Endothelial cell of umbilical vein (primary cell): ENCODE results near the gene USP30. TPM values are rescaled to one million over a fixed set of nuclear protein-coding genes. Genes with fewer than 3 reads are reported as not detected.

Experiments
- BruUV-seq: library from RNA; stranded (reverse); fragments of 400-500 nt; replicated peaks from 2 replicates; lab custom pipeline; 2021; lab: Mats Ljungman, UMichigan
- CTCF ChIA-PET: fragments of 300-600, 350-600 bp; sonication (Branson Sonifier 250); formaldehyde crosslinking; loops from one replicate; lab custom pipeline; 2021; ENCODE audit warnings: antibody characterized with exemption, inconsistent platforms; lab: Charles Lee
- POLR2A ChIA-PET: fragments of 300-600, 350-600 bp; sonication (Branson Sonifier 250); formaldehyde crosslinking; loops from one replicate; lab custom pipeline; 2021; ENCODE audit warnings: antibody characterized with exemption, inconsistent platforms; lab: Charles Lee
- DNase-seq: peaks from one replicate; pipeline ENCODE4 v3.0.0-alpha.2; 2011; ENCODE audit warnings: low read depth, low spot score
- FAIRE-seq: peaks from 2 replicates; lab custom pipeline; 2011; peaks lifted over from hg19 to GRCh38; lab: Jason Lieb, UNC
- H2AFZ ChIP-seq: 2 replicates; pipeline ENCODE4 v1.6.0; 2012; ENCODE audit warnings: low read depth, low read length, control low read depth, inconsistent platforms
- H3K27ac ChIP-seq: 2 replicates; pipeline ENCODE4 v1.5.1; 2011; ENCODE audit warnings: low read depth, mild to moderate bottlenecking, control low read depth, low read length, moderate library complexity; ENCODE audit not compliant: insufficient read depth
- H3K27me3 ChIP-seq, 2 experiments: 2 replicates each; pipeline versions ENCODE4 v1.6.0 to v1.6.1; 2011; ENCODE audit warnings: low read length in 2 of 2, mixed read lengths in 1 of 2; ENCODE audit not compliant: control insufficient read depth in 2 of 2, insufficient read depth in 2 of 2
- H3K36me3 ChIP-seq, 2 experiments: 2 replicates in 1 of 2; 3 replicates in 1 of 2; pipeline ENCODE4 v1.5.1; 2011; ENCODE audit warnings: low read length in 2 of 2, mild to moderate bottlenecking in 1 of 2, moderate library complexity in 1 of 2; ENCODE audit not compliant: control insufficient read depth in 2 of 2, insufficient read depth in 2 of 2; ENCODE audit errors: extremely low read depth in 1 of 2
- H3K4me1 ChIP-seq: 3 replicates; pipeline ENCODE4 v1.5.1; 2011; ENCODE audit warnings: mild to moderate bottlenecking, low read length; ENCODE audit not compliant: control insufficient read depth, insufficient read depth; ENCODE audit errors: extremely low read depth
- H3K4me2 ChIP-seq: 2 replicates; pipeline ENCODE4 v1.6.1; 2011; ENCODE audit warnings: low read length, control low read depth, mixed read lengths; ENCODE audit not compliant: insufficient read depth
- H3K4me3 ChIP-seq, 3 experiments: fragments of 200-600 bp in 1 of 3; sonication (generic), shearing (Covaris generic) in 1 of 3; replicated peaks in 1 of 3; 2 replicates each; pipeline ENCODE4 v1.5.1; 2011 to 2016; ENCODE audit warnings: control low read depth in 3 of 3, low read length in 3 of 3, mild to moderate bottlenecking in 2 of 3, inconsistent platforms in 1 of 3, low read depth in 1 of 3, moderate library complexity in 1 of 3; ENCODE audit not compliant: insufficient read depth in 1 of 3
- H3K79me2 ChIP-seq: 2 replicates; pipeline ENCODE4 v1.6.0; 2012; ENCODE audit warnings: low read length, inconsistent platforms; ENCODE audit not compliant: control insufficient read depth, insufficient read depth
- H3K9ac ChIP-seq: replicated peaks from 2 replicates; pipeline ENCODE3; 2011; ENCODE audit warnings: low read length, control low read depth; ENCODE audit not compliant: insufficient read depth; ENCODE audit errors: extremely low read depth
- H3K9me1 ChIP-seq: replicated peaks from 3 replicates; pipeline ENCODE4 v1.6.0; 2011; ENCODE audit warnings: mild to moderate bottlenecking, low read length; ENCODE audit not compliant: control insufficient read depth, insufficient read depth; ENCODE audit errors: extremely low read depth
- H3K9me3 ChIP-seq: replicated peaks from 2 replicates; pipeline ENCODE4 v1.5.1; 2012; ENCODE audit warnings: low read length, inconsistent platforms; ENCODE audit not compliant: control insufficient read depth, insufficient read depth
- H4K20me1 ChIP-seq: replicated peaks from 2 replicates; pipeline ENCODE3; 2011; ENCODE audit warnings: mild to moderate bottlenecking, low read length; ENCODE audit not compliant: control insufficient read depth, insufficient read depth; ENCODE audit errors: extremely low read depth
- EZH2 ChIP-seq: IDR thresholded peaks from 2 replicates; pipeline ENCODE4 v1.6.1; 2012; ENCODE audit warnings: borderline replicate concordance, low read depth, mild to moderate bottlenecking, moderate library complexity, low read length, inconsistent platforms; ENCODE audit not compliant: severe bottlenecking
- FOS ChIP-seq: IDR thresholded peaks from 2 replicates; pipeline ENCODE4 v1.6.1; 2011; ENCODE audit warnings: mild to moderate bottlenecking, low read length, moderate library complexity, borderline replicate concordance; ENCODE audit not compliant: insufficient read depth
- GATA2 ChIP-seq: IDR thresholded peaks from 2 replicates; pipeline ENCODE4 v1.7.0; 2011; ENCODE audit warnings: low read depth, mild to moderate bottlenecking, moderate library complexity, mixed read lengths, low read length; ENCODE audit not compliant: insufficient read length, insufficient read depth
- JUN ChIP-seq: IDR thresholded peaks from 2 replicates; pipeline ENCODE4 v1.6.1; 2011; ENCODE audit warnings: borderline replicate concordance, low read depth; ENCODE audit not compliant: insufficient read length, insufficient read depth
- MYC ChIP-seq: IDR thresholded peaks from one replicate; pipeline ENCODE4 v1.6.1; 2011; ENCODE audit warnings: mild to moderate bottlenecking, low read depth, low read length
- POLR2A ChIP-seq: IDR thresholded peaks from 2 replicates; pipeline ENCODE4 v1.6.1; 2012; ENCODE audit warnings: low read depth, mild to moderate bottlenecking, control low read depth, low read length
- POLR2AphosphoS5 ChIP-seq: IDR thresholded peaks from 2 replicates; pipeline ENCODE4 v1.6.1; 2012; ENCODE audit warnings: low read depth, mild to moderate bottlenecking, control low read depth, low read length, moderate library complexity; ENCODE audit not compliant: insufficient read depth
- dilution Hi-C: fragments of 300-500 bp; cut with MboI; formaldehyde crosslinking; loops from one replicate; pipeline ENCODE4 v1.15.0; 2019; ENCODE audit warnings: low sequenced_read_pairs; ENCODE audit not compliant: extremely low pct_ligation_motif_present
- intact Hi-C: fragments of 100-400 bp; cut with micrococcal nuclease; formaldehyde crosslinking; loops from one replicate; pipeline ENCODE4 v1.10.0; 2022
- polyA plus RNA-seq, 4 experiments: library from polyadenylated mRNA; depleted of rRNA in 3 of 4; stranded (reverse) in 3 of 4; unstranded in 1 of 4; fragments of >200 nt; gene quantifications; 2 replicates each; pipeline versions ENCODE4 v1.2.1 to v1.2.3, GENCODE V29; 2011 to 2012; ENCODE audit warnings: missing spikeins in 1 of 4
- total RNA-seq: library from RNA; stranded (reverse); gene quantifications from 2 replicates; pipeline ENCODE4 v1.2.3, GENCODE V29; 2021
- TF ChIP-seq, protein P1 (sequence below): IDR thresholded peaks from 2 replicates; pipeline ENCODE4 v1.6.1; 2011; ENCODE audit not compliant: insufficient read depth, insufficient read length
- TF ChIP-seq, protein P2 (sequence below), 2 donors: IDR thresholded peaks; 1 replicate in 1 of 2; 2 replicates in 1 of 2; pipeline ENCODE4 v1.5.1; 2011; ENCODE audit warnings: low read length in 2 of 2, mild to moderate bottlenecking in 2 of 2, moderate library complexity in 2 of 2, control low read depth in 1 of 2, inconsistent platforms in 1 of 2, low read depth in 1 of 2; ENCODE audit not compliant: insufficient read depth in 1 of 2; ENCODE audit errors: extremely low read depth in 1 of 2

USP30 gene
- total and polyA plus RNA-seq, 2 donors (not counting 3 experiments of a cell fraction or from before 2014, with no cell fraction given) = 14.2 to 24.3 TPM

DNA sequence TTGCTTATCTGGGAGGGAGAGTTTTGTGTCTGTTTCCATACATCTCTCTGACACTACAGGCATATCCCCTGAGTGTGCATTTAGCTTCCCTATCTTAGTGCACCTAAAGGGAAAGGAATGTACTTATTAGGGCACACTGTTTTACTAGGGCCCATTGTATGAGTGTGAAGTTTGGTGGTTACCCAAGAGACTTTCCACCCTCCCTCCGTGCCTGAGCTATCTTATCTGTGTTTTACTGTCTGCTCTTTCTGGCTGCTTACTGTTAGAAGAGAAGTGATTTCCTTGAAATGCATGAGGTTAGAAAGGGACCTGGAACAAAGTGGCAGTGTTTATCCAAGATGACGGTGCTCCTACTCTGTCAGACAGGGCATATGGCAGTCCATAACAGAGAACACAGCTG, 23.0 kb upstream of the USP30 start:
- CTCF ChIA-PET = interaction anchor here (0.6 kb wide), 1 partner anchor 455 kb away, joined by 3 read pairs; no protein-coding TSS in a partner anchor
- no peak overlapping the region for H3K9ac ChIP-seq
- no peaks in the 10 kb centered on the region for H3K9me3 ChIP-seq
- TF ChIP-seq EZH2 = no peak
- TF ChIP-seq, protein P1, sequence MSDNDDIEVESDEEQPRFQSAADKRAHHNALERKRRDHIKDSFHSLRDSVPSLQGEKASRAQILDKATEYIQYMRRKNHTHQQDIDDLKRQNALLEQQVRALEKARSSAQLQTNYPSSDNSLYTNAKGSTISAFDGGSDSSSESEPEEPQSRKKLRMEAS = no peak
- TF ChIP-seq, protein P2, sequence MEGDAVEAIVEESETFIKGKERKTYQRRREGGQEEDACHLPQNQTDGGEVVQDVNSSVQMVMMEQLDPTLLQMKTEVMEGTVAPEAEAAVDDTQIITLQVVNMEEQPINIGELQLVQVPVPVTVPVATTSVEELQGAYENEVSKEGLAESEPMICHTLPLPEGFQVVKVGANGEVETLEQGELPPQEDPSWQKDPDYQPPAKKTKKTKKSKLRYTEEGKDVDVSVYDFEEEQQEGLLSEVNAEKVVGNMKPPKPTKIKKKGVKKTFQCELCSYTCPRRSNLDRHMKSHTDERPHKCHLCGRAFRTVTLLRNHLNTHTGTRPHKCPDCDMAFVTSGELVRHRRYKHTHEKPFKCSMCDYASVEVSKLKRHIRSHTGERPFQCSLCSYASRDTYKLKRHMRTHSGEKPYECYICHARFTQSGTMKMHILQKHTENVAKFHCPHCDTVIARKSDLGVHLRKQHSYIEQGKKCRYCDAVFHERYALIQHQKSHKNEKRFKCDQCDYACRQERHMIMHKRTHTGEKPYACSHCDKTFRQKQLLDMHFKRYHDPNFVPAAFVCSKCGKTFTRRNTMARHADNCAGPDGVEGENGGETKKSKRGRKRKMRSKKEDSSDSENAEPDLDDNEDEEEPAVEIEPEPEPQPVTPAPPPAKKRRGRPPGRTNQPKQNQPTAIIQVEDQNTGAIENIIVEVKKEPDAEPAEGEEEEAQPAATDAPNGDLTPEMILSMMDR (IDR thresholded peaks at IDR 0.05; ENCODE audit: extremely low read depth in 1 of 2, insufficient read depth in 1 of 2, low read depth in 1 of 2, low read length in 2 of 2) = no peak
- no peak for TF ChIP-seq POLR2AphosphoS5
- TF ChIP-seq POLR2A = no peak
- no peak for TF ChIP-seq FOS
- no peak for TF ChIP-seq MYC
- no peak for TF ChIP-seq GATA2
- TF ChIP-seq JUN = no peak
- FAIRE-seq (no peak), DNase-seq (no peak)
- no TSS peak for BruUV-seq
- H4K20me1 ChIP-seq = no peaks in the 10 kb centered on the region
- no peaks in the 10 kb centered on the region for H3K9me1 ChIP-seq
- no peaks in the 10 kb centered on the region for H3K4me1 ChIP-seq
- no peak overlapping the region for H3K4me3 ChIP-seq
- H3K27ac ChIP-seq = no peak overlapping the region
- POLR2A ChIA-PET = no interaction called here
- dilution Hi-C loops = no loop called here
- H3K4me2 ChIP-seq = no peak overlapping the region
- H3K27me3 ChIP-seq = no peaks in the 10 kb centered on the region
- H3K36me3 ChIP-seq = no peaks in the 10 kb centered on the region
- H2AFZ ChIP-seq = no peak overlapping the region
- no peaks in the 10 kb centered on the region for H3K79me2 ChIP-seq
- intact Hi-C loops = no loop called here
